Measurements from ENCODE around the gene EEA1.

DNA sequence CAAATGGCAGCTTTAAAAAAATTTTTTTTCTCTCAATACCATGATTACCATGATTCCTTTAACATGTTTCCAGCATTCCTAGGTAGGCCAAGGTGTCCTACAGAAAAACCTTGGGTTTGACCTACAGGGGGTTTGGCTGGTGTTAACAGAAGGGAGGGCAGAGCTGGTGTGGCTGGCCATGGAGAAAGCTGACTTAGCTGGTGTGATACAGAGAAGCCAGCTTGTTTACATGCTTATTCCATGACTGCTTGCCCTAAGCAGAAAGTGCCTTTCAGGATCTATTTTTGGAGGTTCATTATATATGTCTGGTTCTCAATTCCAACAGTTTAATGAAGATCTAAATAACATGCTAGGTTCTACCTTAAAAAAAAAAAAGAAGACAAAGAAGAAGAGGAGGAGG lies 68.6 kb downstream of the EEA1 start:
- TF ChIP-seq POLR2A (IDR thresholded peaks at IDR 0.05) (no peak), CTCF (IDR thresholded peaks at IDR 0.05) (no peak)
